ENCODE results near the gene FGF18.

The FGF18 gene

GRCh38 chr5:171462928-171463861 is 43.7 kb downstream of the FGF18 start:
- H3K4me1 ChIP-seq (ENCODE audit: control insufficient read depth, low read length): no peaks in the 10 kb centered on the region
- H4K20me1 ChIP-seq (ENCODE audit: control insufficient read depth, insufficient read depth, low read depth, low read length): no peaks in the 10 kb centered on the region
- TF ChIP-seq EZH2phosphoT487 (IDR thresholded peaks at IDR 0.05; ENCODE audit: borderline replicate concordance, low read length) (no peak), CTCF (IDR thresholded peaks at IDR 0.05; ENCODE audit: low read depth, low read length, poor library complexity, severe bottlenecking) (no peak)
- H3K27ac ChIP-seq (ENCODE audit: low read depth, low read length): no peak overlapping the region
- H3K36me3 ChIP-seq (ENCODE audit: control insufficient read depth, low read length): no peaks in the 10 kb centered on the region
- H3F3A ChIP-seq (ENCODE audit: control insufficient read depth, insufficient read depth): no peaks in the 10 kb centered on the region
- H3K79me2 ChIP-seq (ENCODE audit: control insufficient read depth, low read length): no peaks in the 10 kb centered on the region
- H3K4me2 ChIP-seq (ENCODE audit: low read length): no peak overlapping the region
- no peaks in the 10 kb centered on the region for H3K27me3 ChIP-seq (ENCODE audit: control insufficient read depth, low read length)
- no peaks in the 10 kb centered on the region for H3K9me3 ChIP-seq (ENCODE audit: control insufficient read depth, insufficient read depth, low read length)
- no peaks in the 10 kb centered on the region for H3K9me2 ChIP-seq (replicated peaks; ENCODE audit: control insufficient read depth, low read length)
- no peak overlapping the region for H3K4me3 ChIP-seq (ENCODE audit: low read length)

GRCh38 chr5:171463862-171464229 is 44.4 kb downstream of the FGF18 start:
- no peak overlapping the region for H3K4me2 ChIP-seq (ENCODE audit: low read length)
- no peaks in the 10 kb centered on the region for H3K27me3 ChIP-seq (ENCODE audit: control insufficient read depth, low read length)
- no peaks in the 10 kb centered on the region for H3K4me1 ChIP-seq (ENCODE audit: control insufficient read depth, low read length)
- H3K9me2 ChIP-seq (replicated peaks; ENCODE audit: control insufficient read depth, low read length): no peaks in the 10 kb centered on the region
- H3K36me3 ChIP-seq (ENCODE audit: control insufficient read depth, low read length): no peaks in the 10 kb centered on the region
- no peak overlapping the region for H3K27ac ChIP-seq (ENCODE audit: low read depth, low read length)
- no peaks in the 10 kb centered on the region for H3F3A ChIP-seq (ENCODE audit: control insufficient read depth, insufficient read depth)
- H3K79me2 ChIP-seq (ENCODE audit: control insufficient read depth, low read length): no peaks in the 10 kb centered on the region
- no peaks in the 10 kb centered on the region for H4K20me1 ChIP-seq (ENCODE audit: control insufficient read depth, insufficient read depth, low read depth, low read length)
- H3K9me3 ChIP-seq (ENCODE audit: control insufficient read depth, insufficient read depth, low read length): no peaks in the 10 kb centered on the region
- H3K4me3 ChIP-seq (ENCODE audit: low read length): no peak overlapping the region
- no peak for TF ChIP-seq CTCF (IDR thresholded peaks at IDR 0.05; ENCODE audit: low read depth, low read length, poor library complexity, severe bottlenecking)

- Histone ChIP-seq H4K20me1 (ENCODE audit: control insufficient read depth, insufficient read depth, low read depth, low read length) (no peaks in the 10 kb centered on the region), H3K79me2 (ENCODE audit: control insufficient read depth, low read length) (no peaks in the 10 kb centered on the region), H3K4me1 (ENCODE audit: control insufficient read depth, low read length) (no peaks in the 10 kb centered on the region), H3F3A (ENCODE audit: control insufficient read depth, insufficient read depth) (no peaks in the 10 kb centered on the region), H3K27me3 (ENCODE audit: control insufficient read depth, low read length) (no peaks in the 10 kb centered on the region), H3K4me3 (ENCODE audit: low read length) (no peak overlapping the region), H3K36me3 (ENCODE audit: control insufficient read depth, low read length) (no peaks in the 10 kb centered on the region), H3K27ac (ENCODE audit: low read depth, low read length) (no peak overlapping the region), H3K9me3 (ENCODE audit: control insufficient read depth, insufficient read depth, low read length) (no peaks in the 10 kb centered on the region), H3K9me2 (replicated peaks; ENCODE audit: control insufficient read depth, low read length) (no peaks in the 10 kb centered on the region), H3K4me2 (ENCODE audit: low read length) (no peak overlapping the region)
- TF ChIP-seq CTCF (IDR thresholded peaks at IDR 0.05; ENCODE audit: low read depth, low read length, poor library complexity, severe bottlenecking) (no peak), EZH2phosphoT487 (IDR thresholded peaks at IDR 0.05; ENCODE audit: borderline replicate concordance, low read length) (no peak)
Measured at GRCh38 chr5:171464829-171465228, 45.4 kb downstream of the FGF18 start.
